Brain microvascular endothelial cell (primary cell): ENCODE measurements around the gene TMTC1.
A peak's percentile ranks its signal among the peaks of the same experiment; 100 is the strongest.
"Not testable (repeated sequence)": the region's sequence is repeated elsewhere in the genome, so short reads cannot be mapped to it uniquely, and the experiment has no call there.

ENCODE experiments used
- DNase-seq: peaks from one replicate; pipeline ENCODE4 v3.0.0-alpha.2; 2020
- H3K27ac ChIP-seq: fragments of 250-450 bp; sonication (Bioruptor Pico); 2 replicates; pipeline ENCODE4 v1.5.1; 2020; ENCODE audit warnings: mild to moderate bottlenecking, moderate library complexity
- H3K27me3 ChIP-seq: fragments of 250-450 bp; sonication (Bioruptor Pico); replicated peaks from 2 replicates; pipeline ENCODE4 v1.5.1; 2020; ENCODE audit warnings: mild to moderate bottlenecking
- H3K36me3 ChIP-seq: fragments of 250-450 bp; sonication (Bioruptor Pico); replicated peaks from 2 replicates; pipeline ENCODE4 v1.5.1; 2020; ENCODE audit warnings: mild to moderate bottlenecking
- H3K4me3 ChIP-seq: 2 replicates; pipeline ENCODE4 v1.5.1; 2011; ENCODE audit warnings: low read depth, mild to moderate bottlenecking, control low read depth, low read length, moderate library complexity
- in situ Hi-C: cut with HindIII; loops from 2 replicates; pipeline ENCODE4 v1.10.0; 2017; ENCODE audit warnings: low sequenced_read_pairs, low pct_ligation_motif_present
- TF ChIP-seq, protein P1 (sequence below): IDR thresholded peaks from 2 replicates; pipeline ENCODE4 v1.5.1; 2011; ENCODE audit warnings: low read depth, mild to moderate bottlenecking, moderate library complexity, low read length, control low read depth, inconsistent platforms; ENCODE audit errors: missing control alignments

The TMTC1 gene

DNA sequence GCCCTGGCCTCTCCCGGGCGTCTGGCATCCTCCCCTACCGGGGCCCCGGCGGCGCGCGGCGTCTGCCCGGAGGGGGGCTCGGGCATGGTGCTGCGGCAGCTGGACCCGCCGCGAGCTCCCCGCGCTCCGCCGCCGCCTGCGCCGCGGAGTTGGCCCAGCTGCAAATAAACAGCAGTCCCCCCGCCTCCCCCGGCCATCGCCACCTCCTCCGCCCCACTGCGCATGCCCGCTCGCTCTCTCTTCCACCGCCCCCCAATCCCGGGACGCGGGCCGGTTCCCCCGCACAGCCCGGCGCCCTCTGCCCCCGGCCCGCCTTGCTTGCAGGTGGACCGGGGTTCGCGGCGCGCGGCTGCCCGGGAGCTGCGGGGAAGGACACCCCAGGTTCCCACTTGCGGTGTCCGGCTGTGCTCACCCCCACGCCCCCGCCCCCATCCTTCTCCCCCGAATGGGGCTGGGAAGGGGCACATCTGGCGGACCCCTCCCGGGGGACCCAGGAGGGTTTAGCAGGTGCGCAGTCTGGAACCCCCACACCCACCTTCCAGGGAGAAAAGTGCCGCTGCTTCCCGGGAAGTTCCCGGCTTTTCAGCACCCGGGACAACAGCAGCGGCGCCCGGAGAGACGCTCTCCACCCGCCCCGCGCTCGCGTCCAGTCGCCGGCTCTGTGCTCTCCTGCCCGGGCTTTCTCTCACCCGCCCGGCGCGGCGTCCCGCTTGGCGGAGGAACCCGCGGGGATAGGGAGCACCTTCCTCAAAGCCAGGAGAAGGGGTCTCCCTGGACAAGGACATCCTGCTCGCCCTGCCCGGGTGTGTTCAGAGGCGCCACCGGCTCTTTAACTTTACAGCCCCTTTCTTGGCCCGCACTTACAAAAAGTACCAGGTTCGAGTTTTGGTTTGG is at the start of gene TMTC1:
Gene TMTC1 (minus strand): TSS at position 170 of the 894 bp plus-strand sequence. CDS start 191 bp downstream, outside the sequence.
- peak; percentile 29 for DNase-seq
- in situ Hi-C loops = no loop called here
- TF ChIP-seq, protein P1, sequence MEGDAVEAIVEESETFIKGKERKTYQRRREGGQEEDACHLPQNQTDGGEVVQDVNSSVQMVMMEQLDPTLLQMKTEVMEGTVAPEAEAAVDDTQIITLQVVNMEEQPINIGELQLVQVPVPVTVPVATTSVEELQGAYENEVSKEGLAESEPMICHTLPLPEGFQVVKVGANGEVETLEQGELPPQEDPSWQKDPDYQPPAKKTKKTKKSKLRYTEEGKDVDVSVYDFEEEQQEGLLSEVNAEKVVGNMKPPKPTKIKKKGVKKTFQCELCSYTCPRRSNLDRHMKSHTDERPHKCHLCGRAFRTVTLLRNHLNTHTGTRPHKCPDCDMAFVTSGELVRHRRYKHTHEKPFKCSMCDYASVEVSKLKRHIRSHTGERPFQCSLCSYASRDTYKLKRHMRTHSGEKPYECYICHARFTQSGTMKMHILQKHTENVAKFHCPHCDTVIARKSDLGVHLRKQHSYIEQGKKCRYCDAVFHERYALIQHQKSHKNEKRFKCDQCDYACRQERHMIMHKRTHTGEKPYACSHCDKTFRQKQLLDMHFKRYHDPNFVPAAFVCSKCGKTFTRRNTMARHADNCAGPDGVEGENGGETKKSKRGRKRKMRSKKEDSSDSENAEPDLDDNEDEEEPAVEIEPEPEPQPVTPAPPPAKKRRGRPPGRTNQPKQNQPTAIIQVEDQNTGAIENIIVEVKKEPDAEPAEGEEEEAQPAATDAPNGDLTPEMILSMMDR = no peak
- H3K27ac ChIP-seq = peak within 1 kb of the TSS; percentile 77
- no peaks in the 10 kb centered on the region for H3K27me3 ChIP-seq
- no peaks in the 10 kb centered on the region for H3K36me3 ChIP-seq
- peak within 1 kb of the TSS; percentile 71 for H3K4me3 ChIP-seq

DNA sequence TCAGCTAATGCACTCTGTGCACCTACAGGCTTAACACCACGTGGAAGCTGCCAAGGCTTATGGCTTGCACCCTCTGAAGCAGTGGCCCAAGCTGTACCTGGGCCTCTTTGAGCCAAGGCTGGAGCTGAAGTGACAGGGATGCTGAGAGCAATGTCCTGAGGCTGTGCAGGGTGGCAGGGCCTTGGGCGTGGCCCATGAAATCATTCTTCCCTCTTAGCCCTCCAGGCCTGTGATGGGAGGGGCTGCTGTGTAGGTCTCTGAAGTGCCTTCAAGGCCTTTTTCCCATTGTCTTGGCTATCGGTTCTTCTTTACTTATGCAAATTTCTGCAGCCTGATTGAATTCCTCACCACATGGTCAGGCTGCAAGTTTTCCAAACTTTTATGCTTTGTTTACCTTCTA is 47.4 kb upstream of the TMTC1 start:
- H3K36me3 ChIP-seq = no peaks in the 10 kb centered on the region
- TF ChIP-seq, protein P1 = no peak
- in situ Hi-C loops = no loop called here
- no peaks in the 10 kb centered on the region for H3K27me3 ChIP-seq
- DNase-seq = no peak
- H3K4me3 ChIP-seq = no peak overlapping the region
- no peak overlapping the region for H3K27ac ChIP-seq

DNA sequence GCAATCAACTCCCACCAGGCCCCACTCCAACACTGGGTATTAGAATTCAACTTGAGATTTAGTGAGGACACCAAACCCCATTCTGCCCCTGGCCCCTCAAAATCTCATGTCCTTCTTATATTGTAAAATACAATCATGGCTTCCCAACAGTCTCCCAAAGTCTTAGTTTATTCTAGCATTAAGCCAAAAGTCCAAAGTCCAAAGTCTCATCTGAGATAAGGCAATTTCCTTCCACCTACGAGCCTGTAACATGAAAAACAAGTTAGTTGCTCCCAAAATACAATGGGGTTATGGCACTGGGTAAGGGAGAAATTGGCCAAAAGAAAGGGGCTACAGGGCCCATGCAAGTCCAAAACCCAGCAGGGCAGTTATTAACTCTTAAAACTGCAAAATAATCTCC is 46.6 kb upstream of the TMTC1 start:
- Histone ChIP-seq H3K27me3 (no peaks in the 10 kb centered on the region), H3K4me3 (no peak overlapping the region), H3K27ac (no peak overlapping the region), H3K36me3 (no peaks in the 10 kb centered on the region)
- DNase-seq = no peak
- in situ Hi-C loops = no loop called here
- TF ChIP-seq, protein P1 = no peak

DNA sequence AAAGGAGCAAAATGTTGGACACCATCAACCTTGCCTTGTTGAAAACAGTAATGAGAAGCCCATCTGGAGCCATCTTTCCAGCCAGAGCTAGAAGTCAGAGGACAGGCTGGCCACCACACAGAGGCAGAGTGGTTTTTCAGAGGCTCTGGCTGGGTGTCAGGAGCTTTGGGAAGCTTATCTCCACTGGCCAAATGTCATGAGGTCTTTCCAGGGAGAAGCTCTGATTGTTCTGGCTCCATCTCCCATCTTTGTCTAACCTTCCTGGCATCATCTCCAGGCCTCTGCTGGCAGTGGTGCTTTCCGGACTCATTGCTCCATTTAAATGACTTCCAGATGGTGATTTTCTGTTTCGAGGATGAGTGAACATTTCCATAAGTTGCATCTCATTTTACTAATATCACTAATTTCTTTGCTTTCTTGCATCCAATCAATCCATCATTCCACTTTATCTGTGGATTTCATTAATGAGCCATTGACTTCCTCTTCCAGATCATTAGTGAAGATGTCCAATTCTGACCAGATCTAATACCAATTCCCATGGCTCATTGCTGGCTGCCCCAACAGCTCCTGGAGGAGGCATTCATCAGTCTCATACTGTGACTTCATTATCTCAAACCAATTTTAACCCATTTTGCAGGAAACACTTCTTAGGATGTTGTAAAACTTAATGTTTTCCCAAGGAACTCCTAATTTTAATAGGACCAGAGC is 35.3 kb upstream of the TMTC1 start:
- no peaks in the 10 kb centered on the region for H3K27me3 ChIP-seq
- H3K27ac ChIP-seq = no peak overlapping the region
- DNase-seq = no peak
- TF ChIP-seq, protein P1 = no peak
- no peak overlapping the region for H3K4me3 ChIP-seq
- H3K36me3 ChIP-seq = no peaks in the 10 kb centered on the region
- in situ Hi-C loops = no loop called here

DNA sequence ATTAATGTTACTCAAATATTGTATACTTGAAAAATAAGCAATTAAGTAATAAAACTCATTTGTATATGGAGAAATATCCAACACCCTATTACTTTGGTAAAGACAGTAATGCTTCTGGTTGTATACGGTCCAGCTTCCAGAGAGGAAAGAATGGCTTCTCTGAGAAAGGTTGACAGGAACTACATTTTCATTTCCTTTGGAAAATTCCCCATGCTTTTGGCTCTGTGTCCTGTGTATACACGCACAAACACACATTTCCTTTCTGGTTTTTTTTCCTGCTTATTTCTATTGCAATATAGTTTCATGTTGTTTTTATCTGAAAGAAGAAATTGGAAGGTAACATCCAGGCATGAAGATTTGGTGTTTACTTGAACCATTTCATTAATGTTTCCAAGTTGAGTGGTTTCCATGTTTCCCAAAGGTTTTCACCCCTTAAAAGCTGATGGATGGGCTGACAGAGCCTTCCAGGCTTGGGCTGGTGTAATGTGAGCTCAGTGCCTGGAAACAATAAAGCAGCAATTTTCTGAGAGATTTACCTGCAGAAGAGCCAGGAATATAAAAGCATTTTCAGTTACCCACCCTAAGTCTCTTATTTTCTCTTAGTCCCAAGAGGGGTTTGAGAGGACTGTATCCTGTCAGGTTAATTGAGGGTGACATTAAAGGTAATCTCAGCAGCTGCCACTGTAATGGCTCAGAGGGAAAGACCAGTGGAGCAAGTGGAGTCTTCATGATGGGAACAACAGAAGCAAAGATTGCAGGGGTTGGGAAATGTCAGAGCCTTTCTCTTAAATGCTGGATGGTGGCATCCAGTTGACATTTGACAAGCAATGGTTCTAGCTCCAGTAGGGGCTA is 33.4 kb upstream of the TMTC1 start:
- Histone ChIP-seq H3K36me3 (no peaks in the 10 kb centered on the region), H3K27me3 (no peaks in the 10 kb centered on the region), H3K27ac (no peak overlapping the region), H3K4me3 (no peak overlapping the region)
- DNase-seq = no peak
- in situ Hi-C loops = no loop called here
- TF ChIP-seq, protein P1 = no peak

DNA sequence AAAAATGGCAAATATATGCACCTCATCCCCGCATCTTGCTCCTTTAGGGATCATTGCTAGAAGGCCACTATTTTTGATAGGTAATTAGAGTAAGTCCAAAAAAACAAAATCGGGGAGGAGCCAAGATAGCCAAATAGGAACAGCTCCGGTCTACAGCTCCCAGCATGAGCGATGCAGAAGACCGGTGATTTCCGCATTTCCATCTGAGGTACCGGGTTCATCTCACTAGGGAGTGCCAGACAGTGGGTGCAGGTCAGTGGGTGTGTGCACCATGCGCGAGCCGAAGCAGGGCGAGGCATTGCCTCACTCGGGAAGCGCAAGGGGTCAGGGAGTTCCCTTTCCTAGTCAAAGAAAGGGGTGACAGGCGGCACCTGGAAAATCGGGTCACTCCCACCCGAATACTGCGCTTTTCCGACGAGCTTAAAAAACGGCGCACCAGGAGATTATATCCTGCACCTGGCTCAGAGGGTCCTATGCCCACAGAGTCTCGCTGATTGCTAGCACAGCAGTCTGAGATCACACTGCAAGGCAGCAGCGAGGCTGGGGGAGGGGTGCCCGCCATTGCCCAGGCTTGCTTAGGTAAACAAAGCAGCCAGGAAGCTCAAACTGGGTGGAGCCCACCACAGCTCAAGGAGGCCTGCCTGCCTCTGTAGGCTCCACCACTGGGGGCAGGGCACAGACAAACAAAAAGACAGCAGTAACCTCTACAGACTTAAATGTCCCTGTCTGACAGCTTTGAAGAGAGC is 26.0 kb upstream of the TMTC1 start:
- H3K36me3 ChIP-seq, H3K4me3 ChIP-seq, H3K27ac ChIP-seq, DNase-seq, H3K27me3 ChIP-seq, in situ Hi-C loops: not testable (repeated sequence)
